ENCODE measurements around the gene NUMB. TPM values are rescaled to one million over a fixed set of nuclear protein-coding genes. Genes with fewer than 3 reads are reported as not detected.

The NUMB gene
- total RNA-seq, 1 experiment from 2014 or later = 46.5 TPM

DNA sequence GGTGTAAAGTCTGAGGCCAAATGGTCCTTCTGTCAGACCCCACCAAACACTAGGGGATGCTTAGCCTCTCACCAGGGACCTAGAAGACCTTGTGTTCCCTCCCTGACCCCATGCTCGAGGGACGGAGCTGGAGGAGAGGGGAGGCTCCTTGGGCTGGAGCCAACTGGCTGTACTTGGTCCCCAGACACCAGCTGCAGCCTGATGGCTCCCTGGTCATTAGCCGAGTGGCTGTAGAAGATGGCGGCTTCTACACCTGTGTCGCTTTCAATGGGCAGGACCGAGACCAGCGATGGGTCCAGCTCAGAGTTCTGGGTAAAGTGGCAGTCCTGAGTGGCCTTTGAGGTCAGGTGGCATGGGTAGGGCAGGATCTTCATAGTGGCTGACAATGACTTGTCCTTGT is 192.0 kb downstream of the NUMB start:
- DNase-seq = no peak
- Mint-ChIP-seq H3K36me3 (ENCODE audit: insufficient read depth in 1 of 3, low read depth in 3 of 3) (peaks cover 4 to 5% (median 5%) of the 10 kb centered on the region in 3 experiments; a peak in 4 of 7 replicates), H3K9me3 (peaks cover 0 to 2% of the 10 kb centered on the region in 2 experiments; a peak in 1 of 5 replicates), H3K4me3 (no peak overlapping the region), H3K27me3 (ENCODE audit: low read depth) (peaks cover 29% of the 10 kb centered on the region), H3K4me1 (peaks cover 10 to 11% of the 10 kb centered on the region in 2 experiments), H3K27ac (no peak overlapping the region)
- Histone ChIP-seq H2BK20ac (ENCODE audit: low read depth, low read length, poor library complexity, severe bottlenecking) (no peak overlapping the region), H3K18ac (ENCODE audit: insufficient read length, low read depth, low read length) (no peak overlapping the region), H3K4me2 (ENCODE audit: insufficient read depth, insufficient read length, low read length) (no peak overlapping the region), H3K4ac (ENCODE audit: low read depth, low read length) (no peak overlapping the region), H2AFZ (ENCODE audit: low read length) (no peak overlapping the region), H3T11ph (ENCODE audit: low read length) (no peak overlapping the region), H4K91ac (ENCODE audit: insufficient read length, low read depth, low read length) (no peak overlapping the region), H3K79me1 (ENCODE audit: insufficient read depth, low read depth, low read length, poor library complexity, severe bottlenecking) (no peaks in the 10 kb centered on the region), H2BK120ac (ENCODE audit: low read depth, low read length, poor library complexity, severe bottlenecking) (no peak overlapping the region), H3K14ac (ENCODE audit: insufficient read depth, low read length) (no peak overlapping the region), H3K9ac (ENCODE audit: extremely low read depth, insufficient read length, low read length) (no peak overlapping the region), H3K9me3 (ENCODE audit: control insufficient read depth, low read depth, low read length) (no peaks in the 10 kb centered on the region), H3K4me1 (ENCODE audit: insufficient read depth, low read length) (no peaks in the 10 kb centered on the region), H2BK15ac (ENCODE audit: low read depth, low read length) (no peak overlapping the region), H3K79me2 (ENCODE audit: insufficient read depth, low read length) (no peaks in the 10 kb centered on the region), H2BK5ac (ENCODE audit: insufficient read length, low read length) (no peak overlapping the region), H4K5ac (ENCODE audit: insufficient read length, low read depth, low read length) (no peak overlapping the region), H2AK5ac (ENCODE audit: insufficient read length, low read length) (no peak overlapping the region), H2BK12ac (ENCODE audit: insufficient read length, low read depth, low read length) (no peak overlapping the region), H3K27me3 (ENCODE audit: insufficient read depth, low read length) (no peaks in the 10 kb centered on the region), H4K8ac (replicated peaks; ENCODE audit: insufficient read length, low read depth, low read length) (no peak overlapping the region), H3K23me2 (ENCODE audit: insufficient read length, low read depth, low read length, poor library complexity, severe bottlenecking) (no peaks in the 10 kb centered on the region), H3K23ac (ENCODE audit: insufficient read length, low read depth, low read length) (no peak overlapping the region), H3K56ac (ENCODE audit: insufficient read length, low read depth, low read length) (no peak overlapping the region), H4K20me1 (ENCODE audit: control insufficient read depth, insufficient read depth, insufficient read length) (no peaks in the 10 kb centered on the region), H3K27ac (ENCODE audit: insufficient read length, low read depth, low read length) (no peak overlapping the region)
- TF ChIP-seq, protein P1, sequence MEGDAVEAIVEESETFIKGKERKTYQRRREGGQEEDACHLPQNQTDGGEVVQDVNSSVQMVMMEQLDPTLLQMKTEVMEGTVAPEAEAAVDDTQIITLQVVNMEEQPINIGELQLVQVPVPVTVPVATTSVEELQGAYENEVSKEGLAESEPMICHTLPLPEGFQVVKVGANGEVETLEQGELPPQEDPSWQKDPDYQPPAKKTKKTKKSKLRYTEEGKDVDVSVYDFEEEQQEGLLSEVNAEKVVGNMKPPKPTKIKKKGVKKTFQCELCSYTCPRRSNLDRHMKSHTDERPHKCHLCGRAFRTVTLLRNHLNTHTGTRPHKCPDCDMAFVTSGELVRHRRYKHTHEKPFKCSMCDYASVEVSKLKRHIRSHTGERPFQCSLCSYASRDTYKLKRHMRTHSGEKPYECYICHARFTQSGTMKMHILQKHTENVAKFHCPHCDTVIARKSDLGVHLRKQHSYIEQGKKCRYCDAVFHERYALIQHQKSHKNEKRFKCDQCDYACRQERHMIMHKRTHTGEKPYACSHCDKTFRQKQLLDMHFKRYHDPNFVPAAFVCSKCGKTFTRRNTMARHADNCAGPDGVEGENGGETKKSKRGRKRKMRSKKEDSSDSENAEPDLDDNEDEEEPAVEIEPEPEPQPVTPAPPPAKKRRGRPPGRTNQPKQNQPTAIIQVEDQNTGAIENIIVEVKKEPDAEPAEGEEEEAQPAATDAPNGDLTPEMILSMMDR (conservative IDR thresholded peaks at IDR 0.05) = no peak
- WGBS (ENCODE audit: extremely low coverage, insufficient read length, low lambda C conversion rate) = no CpG with 5 or more reads among the region's 7 CpGs
